ENCODE results near the gene KCNK18.

DNA sequence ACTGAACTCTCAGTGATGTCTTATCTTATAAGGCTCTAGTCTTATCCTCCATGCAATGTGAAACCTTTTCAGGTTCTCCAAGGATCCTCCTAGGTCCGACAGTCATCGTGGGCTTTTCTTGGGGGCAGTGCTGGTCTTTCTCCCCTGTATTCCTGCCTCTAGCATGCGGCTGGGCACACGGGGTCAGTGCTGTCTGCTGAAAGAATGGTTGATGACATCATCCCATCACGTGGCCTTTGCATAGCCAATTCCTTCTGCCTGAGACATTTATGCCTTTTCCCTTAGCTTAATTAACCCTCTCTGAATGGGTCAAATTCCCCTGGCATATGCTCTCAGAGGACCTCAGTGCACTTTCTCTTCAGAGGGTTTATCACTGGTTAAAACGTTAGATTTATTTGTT is 27.0 kb upstream of the KCNK18 start:
- TF ChIP-seq POLR2A (IDR thresholded peaks at IDR 0.05; ENCODE audit: low read depth, low read length) (no peak), POLR2AphosphoS5 (IDR thresholded peaks at IDR 0.05; ENCODE audit: low read depth, low read length) (no peak)
